NCI-H2196 treated with DMSO at 0.1 percent for 48 hours (cell line): ENCODE data around the gene SERPINE3.

Experiments
- DNase-seq: peaks from one replicate; lab custom pipeline; 2025; ENCODE audit not compliant: unreplicated experiment; lab: John Stamatoyannopoulos, UW

The SERPINE3 gene

DNA sequence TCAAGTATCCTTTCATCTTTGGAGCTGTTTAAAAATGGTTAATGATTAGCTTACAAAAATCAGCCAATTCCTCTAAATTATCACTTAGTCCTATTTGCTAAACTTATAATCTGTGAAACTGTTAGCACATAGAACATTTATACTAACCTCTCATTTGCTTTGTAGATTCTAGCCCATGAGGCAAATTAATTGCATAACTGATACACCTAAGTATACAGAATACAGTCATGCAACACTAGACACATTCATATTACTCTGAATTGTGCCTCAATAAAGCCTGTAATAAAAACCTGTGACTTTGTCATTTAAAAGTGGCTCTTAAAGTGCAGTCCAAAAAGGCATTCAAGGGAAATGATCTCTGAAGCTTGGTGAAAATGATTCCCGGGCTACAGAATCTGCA lies 21.0 kb downstream of the SERPINE3 start:
- DNase-seq = no peak

DNA sequence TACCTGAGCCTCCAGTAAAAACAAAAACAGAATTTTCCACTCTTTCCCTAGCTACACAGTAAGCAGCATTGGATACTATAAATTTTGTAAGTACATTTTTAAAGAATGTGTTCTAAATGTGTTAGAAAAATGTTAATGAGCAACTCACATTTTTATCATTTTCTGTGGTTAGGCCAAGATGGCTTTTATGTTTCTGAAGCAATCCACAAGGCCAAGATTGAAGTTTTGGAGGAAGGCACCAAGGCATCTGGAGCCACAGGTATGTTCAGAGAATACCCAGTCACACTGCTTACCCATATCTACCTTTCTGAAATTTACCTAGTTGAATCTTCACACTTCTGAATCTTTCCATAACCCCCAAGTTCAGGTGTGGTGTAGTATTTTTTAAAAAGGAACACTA lies 21.6 kb downstream of the SERPINE3 start:
- no peak for DNase-seq

- DNase-seq = no peak
Measured at GRCh38 chr13:51363625-51364024, 24.1 kb downstream of the SERPINE3 start.

GRCh38 chr13:51364404-51365008 lies 25.0 kb downstream of the SERPINE3 start:
- no peak for DNase-seq

GRCh38 chr13:51370116-51370515 lies 30.6 kb downstream of the SERPINE3 start:
- no peak for DNase-seq

- DNase-seq = no peak
Measured at GRCh38 chr13:51370811-51371210, 31.3 kb downstream of the SERPINE3 start.

DNA sequence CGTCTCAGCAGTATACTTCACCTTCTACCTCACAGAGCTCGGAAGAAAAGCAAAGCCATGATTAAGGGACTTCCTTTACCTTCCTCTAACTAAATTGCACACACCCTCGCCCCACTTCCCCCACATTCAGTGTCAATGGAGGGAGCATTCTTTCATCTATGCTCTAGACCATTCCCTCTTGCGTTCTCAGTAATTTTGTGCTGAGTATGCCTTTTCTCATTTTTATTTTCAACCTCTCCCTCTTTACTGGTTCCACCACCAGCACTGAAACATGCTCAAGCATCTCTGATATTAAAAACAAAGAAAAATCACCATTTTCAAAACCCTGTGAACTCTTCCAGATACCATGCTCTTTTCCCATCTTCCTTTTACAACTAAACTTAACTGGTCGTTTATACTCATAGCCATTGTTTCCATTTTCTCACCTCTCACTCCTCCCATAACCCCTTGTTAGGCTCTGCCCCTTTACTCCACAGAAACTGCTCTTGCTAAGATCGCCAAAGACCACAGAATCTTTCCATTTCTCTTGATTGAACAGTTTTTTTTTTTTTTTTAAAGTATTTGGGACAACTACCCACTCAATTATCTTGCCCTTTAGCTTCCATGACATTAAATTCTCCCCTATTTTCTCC lies 32.4 kb downstream of the SERPINE3 start:
- DNase-seq = no peak

- DNase-seq = no peak
Measured at GRCh38 chr13:51373451-51373850, 34.0 kb downstream of the SERPINE3 start.

DNA sequence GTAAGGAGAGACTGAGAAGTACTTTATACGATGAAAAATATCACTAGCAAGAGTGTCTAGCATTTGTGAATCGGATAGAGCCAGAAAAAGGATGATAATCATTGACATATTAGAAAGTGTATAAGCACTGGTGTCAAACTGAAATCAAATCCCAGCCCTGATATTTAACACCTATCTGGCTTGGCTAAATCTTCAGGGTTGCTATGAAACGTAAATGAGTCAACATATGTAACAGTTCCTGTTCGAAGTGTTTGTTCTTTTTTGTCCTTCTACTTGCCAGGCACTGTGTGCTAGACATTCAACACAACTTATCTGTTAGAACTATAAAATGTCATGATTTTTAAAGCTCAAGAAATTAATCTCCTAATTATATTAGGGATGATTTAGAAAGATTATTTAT lies 40.8 kb downstream of the SERPINE3 start:
- peak; percentile 1 for DNase-seq

DNA sequence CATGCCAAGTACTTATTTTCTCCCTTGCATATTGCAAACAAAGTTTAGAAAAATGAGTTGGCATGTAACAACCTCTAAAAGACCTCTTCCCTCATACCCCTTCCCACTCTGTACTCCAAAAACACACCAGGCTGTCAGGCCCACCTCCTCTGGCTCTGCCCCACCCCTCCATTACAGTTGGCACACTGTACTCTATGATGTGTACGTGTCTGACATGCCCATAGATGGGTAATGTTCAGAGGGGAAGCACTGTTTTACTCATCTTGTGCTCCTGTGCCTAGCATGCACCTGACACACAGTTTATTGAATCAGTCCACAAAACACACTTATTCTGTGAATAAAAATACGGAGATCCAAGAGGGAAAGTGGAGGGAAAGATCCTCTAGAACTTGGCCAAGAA lies 45.6 kb downstream of the SERPINE3 start:
- DNase-seq = no peak

GRCh38 chr13:51394724-51395123 lies 55.2 kb downstream of the SERPINE3 start:
- no peak for DNase-seq

- no peak for DNase-seq
Measured at GRCh38 chr13:51396352-51396751, 56.9 kb downstream of the SERPINE3 start.

DNA sequence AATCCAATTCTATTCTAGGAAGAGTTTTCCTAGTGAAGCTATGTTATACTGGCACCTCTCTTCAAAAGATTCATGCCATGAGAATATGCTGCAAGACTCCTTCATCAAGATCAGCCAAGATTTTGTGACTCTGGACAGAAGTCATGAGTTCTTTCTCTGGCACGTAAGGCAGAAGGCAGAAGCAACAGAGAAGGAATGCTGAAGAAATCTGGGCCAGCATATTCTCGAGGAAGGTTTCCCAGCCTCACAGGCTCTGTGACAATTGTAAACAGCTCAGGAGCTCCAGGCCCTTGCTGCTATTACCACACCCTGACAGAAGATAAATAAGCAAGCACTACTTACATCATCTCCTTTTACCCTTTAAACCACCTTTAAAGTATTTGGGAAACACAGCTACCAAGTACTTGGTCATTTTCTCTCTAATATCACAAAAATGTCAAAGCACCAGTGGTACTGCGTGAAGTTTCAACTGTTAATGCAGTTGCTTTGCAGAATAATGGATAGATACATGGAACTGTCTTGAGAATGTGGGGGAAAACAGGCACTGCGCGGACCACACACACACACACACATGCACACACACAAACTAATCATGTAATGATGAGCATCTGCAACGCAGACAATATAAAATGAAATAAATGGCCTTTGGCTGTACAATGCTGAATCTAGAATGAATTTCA lies 57.9 kb downstream of the SERPINE3 start:
- no peak for DNase-seq

DNA sequence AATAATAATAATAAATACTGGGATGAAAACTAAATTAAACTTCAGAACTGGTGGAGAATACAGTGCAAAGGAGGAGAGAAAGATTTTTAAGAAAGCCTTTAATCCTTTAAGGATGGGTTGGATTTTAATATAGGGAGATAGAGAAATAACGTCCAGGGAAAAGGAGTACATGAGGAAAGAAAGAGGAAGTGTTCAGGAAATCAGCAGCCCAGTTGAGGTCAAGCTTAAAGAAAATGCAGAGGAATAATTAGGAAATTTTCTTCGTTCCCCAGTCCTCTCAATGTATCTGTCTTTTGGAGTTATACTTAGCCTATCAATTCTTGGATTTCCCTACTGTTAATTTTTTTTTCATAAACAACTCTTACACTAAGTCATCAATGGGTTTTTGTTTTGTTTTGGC lies 65.7 kb downstream of the SERPINE3 start:
- DNase-seq = no peak

GRCh38 chr13:51412431-51412830 lies 72.9 kb downstream of the SERPINE3 start:
- no peak for DNase-seq
